ENCODE results near the gene CTAG2. TPM values are rescaled to one million over a fixed set of nuclear protein-coding genes. Genes with fewer than 3 reads are reported as not detected.

The CTAG2 gene
- total RNA-seq, 1 experiment from 2014 or later, result not detected

DNA sequence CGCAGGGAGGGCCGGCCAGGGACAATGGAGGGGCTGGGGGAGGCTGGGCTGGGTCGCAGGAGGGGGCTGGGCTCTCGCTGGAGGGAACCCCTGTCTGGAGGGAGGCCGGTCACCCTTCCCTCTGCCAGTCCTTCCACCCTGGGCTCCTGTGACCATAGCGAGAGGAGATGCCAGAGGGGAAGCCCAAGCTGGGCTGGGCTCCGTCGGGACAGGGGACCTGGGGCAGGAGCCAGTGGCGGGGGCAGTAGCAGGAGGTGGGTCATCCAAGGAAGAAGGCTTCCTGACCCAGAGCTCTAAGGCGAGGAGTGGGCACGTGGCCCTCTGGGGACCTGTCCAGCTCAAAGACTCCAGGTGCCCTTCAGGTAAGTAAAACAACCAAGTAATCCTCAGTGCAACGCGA, 51.2 kb downstream of the CTAG2 start:
- Histone ChIP-seq H3K4me1 (ENCODE audit: control insufficient read depth in 1 of 2, insufficient read depth in 2 of 2, low read length in 2 of 2) (peaks cover 33 to 36% of the 10 kb centered on the region in 2 experiments), H2AFZ (ENCODE audit: low read depth, low read length, poor library complexity, severe bottlenecking) (no peak overlapping the region), H3K27ac (ENCODE audit: low read depth, low read length) (no peak overlapping the region), H3K9me3 (ENCODE audit: control insufficient read depth in 1 of 2, insufficient read depth in 1 of 2, low read depth in 1 of 2, low read length in 2 of 2) (no peaks in the 10 kb centered on the region), H3K4me2 (ENCODE audit: low read length) (no peak overlapping the region), H4K20me1 (ENCODE audit: insufficient read depth) (no peaks in the 10 kb centered on the region), H3K9ac (ENCODE audit: low read length) (no peak overlapping the region), H3K27me3 (ENCODE audit: insufficient read depth, low read length) (no peaks in the 10 kb centered on the region), H3K9me2 (ENCODE audit: insufficient read depth) (no peaks in the 10 kb centered on the region), H3K4me3 (replicated peaks in 1 of 2; ENCODE audit: low read depth in 1 of 2, low read length in 2 of 2) (no peak overlapping the region), H3K79me2 (ENCODE audit: insufficient read depth, low read length) (no peaks in the 10 kb centered on the region), H3K36me3 (ENCODE audit: control insufficient read depth in 1 of 2, insufficient read depth in 2 of 2, low read length in 2 of 2) (no peaks in the 10 kb centered on the region)
- TF ChIP-seq EZH2 (IDR thresholded peaks at IDR 0.05) (no peak), JUND (IDR thresholded peaks at IDR 0.05) (no peak), TCF7L2 (IDR thresholded peaks at IDR 0.05; ENCODE audit: borderline replicate concordance, extremely low read depth, insufficient read depth, insufficient read length) (no peak), SP1 (IDR thresholded peaks at IDR 0.05; ENCODE audit: low read depth) (no peak)
- ATAC-seq, result no peak
- ChIA-PET POLR2A (no interaction called here), RAD21 (ENCODE audit: low non-redundant PET in 1 of 2, low total read pairs in 2 of 2, uncharacterized antibody in 2 of 2, unreplicated experiment in 2 of 2) (no interaction called here), CTCF (no interaction called here)
- intact Hi-C loops (cut with micrococcal nuclease), result no loop called here
- BruUV-seq (replicated peaks), result no TSS peak
- DNase-seq (ENCODE audit: low read depth, low spot score), result no peak

Other genes starting within 250 kb of the CTAG2 start
- 16.5 TPM for gene DNASE1L1, start 244.3 kb downstream of the CTAG2 start, total RNA-seq (2021; ENCODE audit: unreplicated experiment)
- 28.0 TPM for gene TAFAZZIN, start 242.0 kb downstream of the CTAG2 start, total RNA-seq (2021; ENCODE audit: unreplicated experiment)
- gene ATP6AP1, start 224.9 kb downstream of the CTAG2 start, total RNA-seq (2021; ENCODE audit: unreplicated experiment), result 53.4 TPM
- gene GDI1, start 216.4 kb downstream of the CTAG2 start, total RNA-seq (2021; ENCODE audit: unreplicated experiment), result 122 TPM
- gene FAM50A, start 209.4 kb downstream of the CTAG2 start, total RNA-seq (2021; ENCODE audit: unreplicated experiment), result 46.5 TPM
- 89.3 TPM for gene PLXNA3, start 195.3 kb downstream of the CTAG2 start, total RNA-seq (2021; ENCODE audit: unreplicated experiment)
- gene LAGE3, start 174.3 kb downstream of the CTAG2 start, total RNA-seq (2021; ENCODE audit: unreplicated experiment), result 42.8 TPM
- 37.4 TPM for gene UBL4A, start 167.0 kb downstream of the CTAG2 start, total RNA-seq (2021; ENCODE audit: unreplicated experiment)
- gene SLC10A3, start 162.9 kb downstream of the CTAG2 start, total RNA-seq (2021; ENCODE audit: unreplicated experiment), result 16.2 TPM
- 15.6 TPM for gene FAM3A, start 137.3 kb downstream of the CTAG2 start, total RNA-seq (2021; ENCODE audit: unreplicated experiment)
- 109 TPM for gene G6PD, start 106.7 kb downstream of the CTAG2 start, total RNA-seq (2021; ENCODE audit: unreplicated experiment)
- gene IKBKG, start 106.0 kb downstream of the CTAG2 start, total RNA-seq (2021; ENCODE audit: unreplicated experiment), result 24.0 TPM
- gene CTAG1A, start 68.4 kb downstream of the CTAG2 start, total RNA-seq (2021; ENCODE audit: unreplicated experiment), result not detected
- gene CTAG1B, start 34.3 kb downstream of the CTAG2 start, total RNA-seq (2021; ENCODE audit: unreplicated experiment), result not detected
- 0.69 TPM for gene GAB3, start 97.5 kb upstream of the CTAG2 start, total RNA-seq (2021; ENCODE audit: unreplicated experiment)
- 123 TPM for gene DKC1, start 109.3 kb upstream of the CTAG2 start, total RNA-seq (2021; ENCODE audit: unreplicated experiment)
- 13.1 TPM for gene MPP1, start 151.9 kb upstream of the CTAG2 start, total RNA-seq (2021; ENCODE audit: unreplicated experiment)
- not detected for gene SMIM9, start 181.1 kb upstream of the CTAG2 start, total RNA-seq (2021; ENCODE audit: unreplicated experiment)
- 28.8 TPM for gene F8A1, start 232.8 kb upstream of the CTAG2 start, total RNA-seq (2021; ENCODE audit: unreplicated experiment)

Data from HCT116 (cell line).